Fibroblast of skin of left quadriceps (primary cell): Measurements from ENCODE around the gene CHKB.

Source experiments
- DNase-seq, 2 experiments: peaks; one replicate each; pipeline ENCODE4 v3.0.0-alpha.2; 2013; ENCODE audit warnings: low read depth in 2 of 2

CHKB gene

DNA sequence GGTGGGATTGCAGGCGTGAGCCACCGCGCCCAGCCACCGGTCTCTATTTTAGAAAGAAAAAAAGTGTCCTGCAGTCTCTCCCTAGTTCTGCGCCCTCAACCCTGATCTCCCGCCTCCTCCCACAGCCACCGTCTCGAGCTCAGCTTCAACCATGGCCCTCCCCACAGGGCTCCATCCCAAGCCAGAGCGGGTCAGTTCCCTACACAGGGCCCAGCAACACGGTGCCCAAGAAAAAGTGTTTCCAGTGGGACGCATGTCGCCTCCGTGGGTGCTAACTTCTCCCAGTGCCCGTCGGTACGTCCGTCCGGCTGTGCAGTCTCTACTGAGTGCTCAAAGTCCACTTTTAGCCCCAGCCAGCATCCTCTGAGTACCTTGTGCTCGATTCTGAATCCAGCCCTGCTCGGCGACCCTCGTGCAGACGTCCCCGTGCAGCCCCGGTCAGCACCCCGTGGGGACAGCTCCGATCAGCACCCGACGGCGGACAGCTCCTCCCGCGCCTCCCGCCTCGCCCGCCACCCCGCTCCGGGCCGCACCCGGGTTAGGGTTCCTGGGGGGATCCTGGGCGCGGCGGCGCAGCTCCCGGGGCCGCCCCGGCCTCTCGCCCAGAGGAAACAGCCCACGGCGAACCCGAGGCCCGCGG lies 17.3 kb upstream of the CHKB start:
- no peak for DNase-seq

DNA sequence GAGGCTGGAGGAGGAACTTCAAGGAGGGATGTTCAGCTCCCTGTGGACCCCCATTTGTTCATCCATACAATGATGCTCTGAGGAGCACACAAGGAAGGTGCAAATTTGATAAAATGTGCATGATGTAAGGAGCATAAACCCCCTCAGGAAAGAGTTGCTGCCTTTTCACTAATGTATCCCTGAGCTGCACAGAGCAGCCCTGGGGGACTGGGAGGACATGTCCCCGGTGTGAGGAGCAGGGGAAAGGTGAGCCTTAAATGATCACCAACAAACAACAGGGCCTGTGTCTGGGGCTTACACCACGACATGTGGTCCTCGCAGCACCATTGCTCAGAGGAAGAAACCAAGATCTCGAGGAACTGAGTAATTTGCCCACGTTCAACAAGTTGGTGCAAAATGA lies 14.4 kb upstream of the CHKB start:
- DNase-seq = no peak

DNA sequence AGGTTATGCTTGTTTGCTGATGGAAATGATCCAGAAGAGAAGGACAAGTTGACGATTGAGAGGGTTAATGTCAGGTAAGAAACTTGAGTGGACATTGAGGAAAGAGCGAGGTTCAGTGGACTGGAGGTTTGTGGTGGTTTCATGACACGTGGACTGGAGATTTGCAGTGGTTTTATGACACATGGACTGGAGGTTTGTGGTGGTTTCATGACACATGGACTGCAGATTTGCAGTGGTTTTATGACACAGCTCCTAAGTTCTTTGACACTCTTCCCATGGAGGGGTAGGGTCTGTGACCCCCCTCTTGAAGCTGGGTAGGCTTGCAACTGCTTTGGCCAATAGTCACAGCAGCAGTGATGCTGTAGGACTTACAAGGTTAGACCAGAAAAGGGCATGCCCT lies 12.5 kb upstream of the CHKB start:
- DNase-seq = no peak

DNA sequence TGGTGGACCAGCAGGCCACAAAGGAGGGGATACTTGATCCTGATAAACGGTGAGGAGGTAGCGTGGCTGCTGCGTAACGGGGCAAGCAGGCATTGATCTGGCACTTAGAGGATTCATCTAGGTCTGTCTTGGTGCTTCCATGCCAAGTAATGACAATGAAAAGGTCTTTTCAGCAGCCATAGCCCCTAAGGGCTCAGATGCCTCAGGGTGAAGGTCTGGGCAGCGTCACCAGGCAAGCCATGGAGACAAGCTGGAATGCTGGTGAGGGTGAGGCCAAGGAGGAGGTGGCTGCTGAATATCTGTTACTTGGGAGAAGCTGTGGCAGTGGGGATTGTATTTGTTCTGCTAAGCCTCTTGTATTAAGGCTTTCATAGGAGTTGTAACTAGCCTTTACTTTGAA lies 4.8 kb upstream of the CHKB start:
- no peak for DNase-seq

DNA sequence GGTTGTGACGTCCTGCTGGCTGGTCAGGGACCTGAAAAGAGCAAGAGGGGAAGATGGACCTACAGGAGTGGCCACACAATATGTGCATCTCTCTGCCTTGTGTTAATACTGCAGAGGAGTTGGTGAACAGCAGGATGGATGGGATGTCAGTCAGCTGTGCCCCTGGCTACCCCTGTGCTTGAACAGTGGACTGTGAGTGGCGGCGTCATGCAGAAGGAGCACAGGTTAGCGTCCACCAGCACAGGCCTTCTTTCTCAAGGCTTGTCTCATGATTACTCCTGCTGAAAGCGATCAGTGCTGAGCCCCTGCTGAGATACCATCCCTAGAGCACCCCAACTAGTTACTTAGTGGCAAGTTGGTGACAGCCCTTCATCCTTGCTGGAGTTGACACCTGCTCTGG lies 3.8 kb upstream of the CHKB start:
- no peak for DNase-seq

DNA sequence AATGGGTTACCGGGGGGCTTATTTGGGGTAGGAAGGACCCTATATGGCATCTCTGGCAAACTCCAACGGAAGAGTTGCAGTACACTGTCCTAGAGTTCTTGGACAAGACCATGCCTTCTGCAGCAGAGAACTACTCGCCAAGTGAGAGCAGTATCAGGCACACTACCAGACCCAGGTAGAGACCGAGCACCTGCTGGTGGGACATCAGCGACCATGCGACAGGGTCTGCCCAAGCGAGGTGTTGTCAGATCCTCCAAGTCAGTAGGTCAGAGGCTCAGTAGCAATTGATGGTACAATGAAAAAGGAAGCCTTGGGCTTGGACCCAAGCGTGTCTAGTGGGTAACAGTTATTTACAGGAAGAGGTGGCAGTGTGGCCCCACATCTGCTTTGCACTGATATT lies 3.1 kb upstream of the CHKB start:
- DNase-seq = no peak

DNA sequence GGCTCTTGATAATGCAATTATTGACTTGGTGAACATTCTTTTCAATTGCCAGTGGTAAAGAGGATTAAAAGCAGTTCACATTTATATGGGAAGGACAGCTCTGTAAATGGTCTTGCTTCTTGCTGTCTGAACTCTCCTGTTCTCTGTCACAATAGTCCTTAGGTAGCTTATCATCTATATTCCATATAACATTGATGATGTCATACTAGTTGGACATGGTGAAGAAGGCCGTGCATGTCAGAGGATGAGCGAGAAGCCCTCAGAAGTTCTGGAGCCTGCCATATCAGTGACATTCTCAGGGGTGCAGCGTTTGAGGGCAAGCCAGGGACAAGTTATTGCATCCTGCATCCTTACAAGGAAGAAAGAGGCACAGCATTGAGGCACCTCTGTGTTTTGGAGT lies 2.6 kb upstream of the CHKB start:
- DNase-seq = no peak

DNA sequence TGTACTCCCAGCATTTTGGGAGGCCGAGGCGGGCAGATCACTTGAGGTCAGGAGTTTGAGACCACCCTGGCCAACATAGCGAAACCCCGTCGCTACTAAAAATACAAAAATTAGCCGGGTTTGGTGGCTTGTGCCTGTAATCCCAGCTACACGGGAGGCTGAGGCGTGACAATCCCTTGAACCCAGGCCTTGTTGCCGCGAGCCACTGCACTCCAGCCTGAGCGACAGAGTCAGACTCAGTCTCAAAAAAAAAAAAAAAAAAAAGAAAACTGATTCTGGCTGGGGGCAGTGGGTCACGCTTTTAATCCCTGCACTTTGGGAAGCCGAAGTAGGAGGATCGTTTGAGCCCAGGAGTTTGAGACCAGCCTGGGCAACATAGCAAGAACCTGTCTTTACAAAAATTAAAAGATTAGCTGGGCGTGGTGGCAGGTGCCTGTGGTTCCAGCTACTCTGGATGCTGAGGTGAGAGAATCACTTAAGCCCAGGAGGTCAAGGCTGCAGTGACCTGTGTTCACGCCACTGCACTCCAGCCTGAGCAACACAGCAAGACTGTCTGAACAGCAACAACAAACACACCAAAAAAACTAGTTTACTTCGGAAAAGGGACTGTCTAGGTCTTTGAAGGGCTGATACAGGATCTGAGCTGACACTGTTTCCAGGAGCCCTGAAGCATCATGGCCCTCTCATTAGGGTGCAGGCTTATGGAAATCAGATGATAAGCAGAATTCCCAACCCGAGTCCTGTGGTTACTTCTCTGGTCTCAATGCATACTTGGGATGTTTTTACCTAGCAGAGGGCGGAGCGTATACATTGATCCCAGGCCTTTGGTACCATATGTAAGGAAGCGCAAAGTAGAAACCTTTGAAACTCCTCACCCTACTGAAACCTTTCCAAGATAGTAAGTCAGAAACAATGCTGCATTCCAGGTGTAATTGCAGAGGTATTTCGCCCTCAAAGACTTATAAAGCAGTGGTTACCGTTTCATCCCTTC lies 1.8 kb upstream of the CHKB start:
- DNase-seq = no peak

DNA sequence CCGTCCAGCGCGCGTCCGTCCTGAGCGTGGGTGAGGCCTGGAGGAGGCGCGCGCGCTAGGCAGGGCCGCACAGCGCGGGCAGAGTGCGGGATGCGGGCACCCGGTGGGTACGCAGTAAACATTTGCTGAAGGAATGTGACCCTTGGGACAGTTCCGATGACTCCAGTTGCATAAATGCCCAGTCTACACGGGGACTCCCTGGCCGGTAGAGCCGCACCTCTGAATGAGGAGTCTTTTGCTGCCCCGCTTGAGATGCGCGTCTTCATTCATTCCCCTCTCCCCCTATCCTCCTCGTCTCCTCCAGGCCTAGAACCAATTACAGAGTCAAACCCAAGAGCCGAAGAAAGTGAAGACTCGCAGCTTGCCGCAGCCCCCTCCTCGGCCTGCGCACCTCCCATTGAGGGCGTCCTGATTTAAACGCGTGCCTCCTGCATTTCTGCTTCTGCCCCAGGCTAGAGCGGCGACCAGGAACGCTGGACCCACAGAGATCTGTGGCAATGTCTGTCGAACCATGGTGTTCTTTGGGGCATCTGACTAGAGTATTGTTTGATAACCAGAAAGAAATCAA lies 729 bp upstream of the CHKB start:
- DNase-seq = no peak

DNA sequence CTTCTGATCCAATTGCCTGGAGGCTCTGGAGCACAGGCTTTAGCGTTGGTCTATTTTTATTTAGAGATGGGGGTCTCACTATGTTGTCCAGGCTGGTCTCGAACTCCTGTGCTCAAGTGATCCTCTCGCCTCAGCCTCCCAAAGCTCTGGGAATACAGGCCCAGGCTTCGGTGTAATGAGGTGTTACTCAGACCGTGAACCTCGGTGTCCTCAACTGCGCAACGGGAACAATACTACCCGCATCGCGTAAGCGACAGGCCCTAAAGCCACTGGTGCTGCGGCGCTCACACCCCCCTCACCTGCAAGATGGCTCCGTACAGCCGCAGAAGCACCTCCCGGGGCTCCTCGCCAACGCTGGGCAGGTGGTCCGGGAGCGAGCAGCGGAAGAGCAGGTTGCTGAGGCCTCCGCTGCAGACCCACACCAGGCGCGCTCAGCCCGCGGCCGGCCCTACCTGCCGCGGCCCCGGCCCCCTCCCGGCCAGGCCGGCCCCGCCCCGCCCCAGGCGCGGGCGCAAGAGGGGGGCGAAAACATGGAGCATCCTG lies 628 bp downstream of the CHKB start:
- no peak for DNase-seq

DNA sequence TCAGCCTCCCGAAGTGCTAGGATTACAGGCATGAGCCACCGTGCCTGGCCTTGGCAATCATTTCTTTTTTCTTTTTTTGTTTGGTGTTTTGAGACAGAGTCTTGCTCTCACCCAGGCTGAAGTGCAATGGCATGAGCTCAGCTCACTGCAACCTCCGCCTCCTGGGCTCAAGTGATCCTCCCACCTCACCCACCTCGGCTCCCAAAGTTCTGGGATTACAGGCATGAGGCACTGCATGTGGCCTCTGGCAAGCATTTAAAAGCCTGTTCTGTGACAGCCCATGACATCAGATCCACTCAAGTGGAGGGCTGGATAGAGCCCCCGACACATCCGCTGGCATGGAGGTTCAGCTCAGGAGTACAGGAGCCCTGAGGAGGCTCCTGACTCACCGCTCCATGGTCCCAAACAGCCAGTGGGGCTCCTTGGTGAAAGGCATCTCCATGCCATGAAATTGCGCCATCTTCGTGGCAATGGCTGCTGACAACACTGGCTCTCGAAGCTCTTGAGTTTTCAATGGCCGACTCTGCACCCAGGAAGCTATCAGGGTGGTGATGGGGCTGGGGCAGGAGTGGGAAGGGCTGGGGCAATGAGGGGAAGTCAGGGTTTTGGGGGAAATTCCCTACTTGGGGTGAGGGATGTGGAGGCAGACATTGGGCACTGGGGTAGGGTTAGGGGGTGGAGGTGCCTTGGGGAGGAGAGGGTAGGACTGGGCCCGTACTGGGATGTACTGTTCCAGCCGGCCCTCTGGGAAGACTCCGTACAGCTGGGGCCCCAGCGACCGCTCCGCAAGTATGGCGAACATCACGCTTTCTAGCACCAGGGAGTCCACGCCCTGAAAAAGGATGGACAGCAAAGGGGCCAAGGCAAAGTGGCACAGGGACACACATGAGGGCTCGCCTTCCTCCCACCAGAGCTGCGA lies 1.4 kb downstream of the CHKB start:
- no peak for DNase-seq

DNA sequence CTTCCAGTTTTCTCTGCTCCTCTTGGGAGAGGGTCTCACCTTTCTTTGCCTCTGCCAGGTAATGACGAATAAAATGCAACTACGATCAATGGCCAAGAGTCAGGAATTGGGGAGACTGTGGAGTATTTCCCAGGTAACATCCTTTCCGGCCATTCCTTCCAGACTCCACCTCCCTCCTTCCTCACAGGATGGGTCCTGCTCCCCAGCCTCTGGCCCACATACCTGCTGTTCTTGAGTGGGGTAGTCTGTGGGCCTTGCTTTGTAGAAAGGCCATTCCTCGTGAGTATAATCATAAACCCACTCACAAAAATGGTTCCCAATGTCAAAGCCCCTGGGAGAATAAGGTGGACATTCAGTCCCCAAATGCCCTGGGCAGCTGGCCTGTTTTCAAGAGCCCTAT lies 2.9 kb downstream of the CHKB start:
- DNase-seq = no peak

DNA sequence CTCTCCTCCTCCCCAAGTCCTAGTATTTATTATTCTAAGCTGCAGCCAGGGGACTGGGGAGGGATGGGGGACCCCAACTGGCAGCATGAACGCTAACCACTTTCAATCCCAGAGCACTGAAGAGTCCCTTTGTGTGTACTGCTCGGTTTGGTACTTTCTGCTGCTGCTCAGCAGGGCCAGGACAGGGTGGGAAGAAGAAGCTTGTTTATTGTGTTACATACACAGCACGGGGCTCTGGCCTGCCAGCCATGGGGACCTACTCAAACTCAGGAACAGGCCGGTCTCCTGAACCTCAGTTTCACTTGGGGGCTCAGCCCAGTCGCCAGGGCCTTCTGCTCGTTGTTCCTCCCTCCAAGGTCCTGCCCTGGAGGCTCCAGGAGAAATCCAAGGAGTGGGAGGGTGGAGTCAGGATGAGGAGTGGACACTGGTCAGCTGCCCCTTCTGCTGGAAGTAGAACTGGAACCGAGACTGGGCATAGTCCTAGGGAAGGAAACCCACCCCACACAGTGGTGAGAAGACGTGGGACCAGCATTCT lies 3.8 kb downstream of the CHKB start:
- no peak for DNase-seq

DNA sequence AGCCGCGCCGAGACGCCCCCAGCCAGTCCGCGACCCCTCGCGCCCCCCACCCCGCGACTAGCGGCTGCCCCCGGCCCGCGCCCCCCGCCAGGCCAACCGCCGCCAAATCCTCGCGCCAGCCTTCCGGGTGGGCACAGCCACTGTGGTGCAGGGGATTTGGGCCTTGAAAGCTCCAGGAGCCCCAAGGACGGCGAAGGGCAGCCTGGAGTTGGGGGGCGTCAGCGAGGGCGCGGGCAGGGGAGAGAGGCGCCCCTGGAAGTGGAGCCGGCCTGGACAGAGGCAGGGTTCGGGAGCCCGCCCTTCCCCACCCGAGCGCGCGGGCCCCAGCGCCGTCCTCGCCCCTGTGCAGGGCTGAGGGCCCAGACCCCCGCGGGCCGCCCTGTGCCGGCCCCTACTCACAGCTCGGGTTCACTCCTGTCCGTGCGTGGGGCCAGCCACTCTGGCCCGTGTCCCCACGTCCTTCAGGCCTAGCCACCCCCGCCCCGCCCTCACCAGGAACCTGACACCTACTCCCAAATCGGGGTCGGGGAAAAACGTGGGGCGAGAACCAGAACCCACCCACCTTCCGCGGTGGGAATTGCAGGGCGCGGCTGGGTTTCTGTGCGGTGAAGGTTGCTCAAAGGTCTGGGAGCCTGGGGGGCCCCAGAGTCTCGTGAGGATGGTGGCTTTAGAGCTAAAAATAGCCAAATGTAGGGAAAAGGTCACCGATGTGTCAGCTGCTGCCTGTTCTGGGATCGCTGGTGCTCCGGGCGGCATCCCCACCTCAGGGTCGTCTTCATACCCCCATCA lies 4.5 kb downstream of the CHKB start, which contains the start of gene CPT1B:
Gene CPT1B, minus strand, starts transcription at position 441 of the 789 bp plus-strand sequence. CDS start 512 bp downstream, outside the sequence.
- DNase-seq = no peak

DNA sequence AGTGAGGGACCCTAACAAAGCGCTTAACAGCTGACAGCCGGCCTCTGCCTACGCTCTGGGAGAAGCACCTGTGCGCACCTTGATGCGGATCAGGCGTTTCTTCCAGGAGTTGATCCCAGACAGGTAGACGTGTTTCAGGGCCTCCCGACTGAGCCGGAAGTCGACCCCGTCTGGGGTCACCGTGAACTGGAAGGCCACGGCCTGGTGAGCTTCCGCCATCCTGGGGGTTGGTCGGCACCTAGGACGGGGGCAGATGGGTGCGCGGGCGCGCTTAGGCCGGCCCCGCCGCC lies 5.0 kb downstream of the CHKB start:
- no peak for DNase-seq

DNA sequence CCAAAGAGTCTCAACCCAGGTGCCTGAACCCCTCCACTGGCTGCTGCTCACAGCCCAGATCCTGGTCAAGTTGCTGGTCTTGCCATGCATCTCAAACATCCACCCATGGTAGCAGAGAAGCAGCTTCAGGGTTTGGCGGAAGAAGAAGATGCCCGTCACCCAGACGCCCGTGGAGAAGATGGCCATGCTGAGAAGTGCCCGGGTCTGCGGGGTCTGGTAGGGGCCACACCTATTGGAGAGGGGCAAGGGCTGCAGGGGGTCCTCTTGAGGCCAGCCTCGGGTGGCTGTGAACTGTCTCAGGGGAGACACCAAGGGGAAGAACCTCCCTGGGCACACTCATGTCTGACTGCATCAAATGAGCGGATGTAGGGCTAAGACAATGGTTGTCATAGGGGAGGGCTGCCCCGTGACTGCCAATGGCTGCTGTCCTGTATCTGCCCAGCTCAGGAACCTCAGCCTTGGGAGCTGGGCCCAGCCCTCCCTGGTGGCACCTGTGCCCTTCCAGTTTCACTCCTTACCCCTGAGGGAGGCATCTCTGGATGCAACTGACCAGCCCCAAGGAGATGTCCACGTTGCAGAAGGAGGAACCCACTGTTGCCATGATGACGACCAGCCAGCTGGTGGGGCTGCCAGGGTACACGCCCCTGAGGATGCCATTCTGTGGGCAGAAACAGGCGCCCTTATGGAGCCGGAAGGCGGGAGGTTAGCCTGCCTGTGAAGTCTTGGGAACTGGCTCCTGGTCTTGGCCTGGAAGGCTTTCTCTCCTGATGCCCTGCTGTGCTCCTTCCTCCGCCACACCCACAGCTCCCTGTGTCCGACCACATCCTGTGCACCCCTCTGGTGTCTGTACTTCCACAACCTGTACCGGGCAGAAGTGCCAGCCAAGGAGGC lies 5.6 kb downstream of the CHKB start:
- no peak for DNase-seq

DNA sequence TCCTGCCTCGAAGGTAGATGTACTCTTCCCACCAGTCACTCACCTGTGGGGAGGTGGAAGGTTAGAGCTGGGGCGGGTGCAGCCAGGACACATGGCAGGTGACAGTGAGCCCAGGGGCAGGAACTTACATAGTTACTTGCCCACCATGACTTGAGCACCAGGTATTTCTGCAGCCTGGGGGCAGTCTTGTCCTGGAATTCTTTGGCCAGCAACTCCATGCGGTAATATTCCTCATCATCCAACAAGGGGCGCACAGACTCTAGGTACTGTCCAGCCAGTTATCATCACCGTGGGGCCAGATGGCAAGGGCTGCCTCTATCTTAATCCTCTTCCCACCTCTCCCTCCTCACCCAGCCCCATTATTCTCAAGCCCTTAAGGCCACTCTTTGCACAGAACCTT lies 6.6 kb downstream of the CHKB start:
- no peak for DNase-seq

DNA sequence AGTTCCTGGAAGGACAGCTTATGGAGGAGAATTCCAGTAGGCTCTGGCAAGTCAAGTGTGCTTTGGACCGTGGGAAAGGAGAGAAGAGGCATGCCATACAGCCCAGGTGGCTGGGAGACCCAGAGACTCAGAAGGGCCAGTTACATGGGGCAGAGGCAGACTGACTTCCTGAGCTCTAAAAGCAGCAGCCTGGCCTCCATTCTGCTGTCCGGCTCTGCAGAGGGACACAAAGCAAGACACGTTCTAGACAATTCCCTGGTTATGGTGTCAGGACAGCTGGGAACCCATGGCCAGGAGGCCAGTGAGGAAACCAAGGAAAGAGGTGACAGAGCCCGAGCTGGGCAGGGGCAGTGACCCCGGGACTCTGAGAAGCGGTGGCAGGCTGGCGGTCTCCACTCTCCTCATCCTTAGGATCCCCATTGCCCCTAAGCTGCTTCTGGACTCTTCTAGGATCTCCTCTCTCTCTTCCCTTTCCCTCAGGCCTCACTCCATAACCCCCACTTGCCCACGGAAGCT lies 7.2 kb downstream of the CHKB start:
- no peak for DNase-seq

DNA sequence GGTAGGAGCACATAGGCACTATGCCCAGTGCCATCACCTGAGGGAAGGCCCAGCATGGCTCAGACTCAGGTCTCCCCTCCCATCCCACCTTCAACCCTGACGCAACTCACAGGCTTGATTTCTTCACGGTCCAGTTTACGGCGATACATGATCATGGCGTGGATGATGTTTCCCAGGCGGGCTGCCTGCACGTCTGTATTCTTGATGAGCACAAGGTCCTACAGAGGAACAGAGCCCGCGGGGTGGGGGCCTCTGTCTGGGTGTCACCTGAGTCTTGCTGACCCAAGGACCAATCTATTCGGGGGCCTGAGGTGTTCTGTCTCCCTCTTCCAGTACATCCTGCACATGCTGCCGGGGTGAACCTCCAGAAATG lies 8.3 kb downstream of the CHKB start:
- no peak for DNase-seq
